ENCODE data around the gene VAC14.
"Not testable (repeated sequence)": the region's sequence is repeated elsewhere in the genome, so short reads cannot be mapped to it uniquely, and the experiment has no call there.

The VAC14 gene

GRCh38 chr16:70675851-70676513 is 125.0 kb downstream of the VAC14 start:
- Mint-ChIP-seq H3K9me3 (no peaks in the 10 kb centered on the region), H3K4me3 (no peak overlapping the region), H3K36me3 (ENCODE audit: low read depth) (peaks cover 10% of the 10 kb centered on the region), H3K27me3 (no peaks in the 10 kb centered on the region), H3K4me1 (ENCODE audit: low read depth) (no peaks in the 10 kb centered on the region), H3K27ac (no peak overlapping the region)
- intact Hi-C loops (cut with micrococcal nuclease), result no loop called here

GRCh38 chr16:70674221-70675014 is 126.5 kb downstream of the VAC14 start:
- no peaks in the 10 kb centered on the region for H3K27me3 Mint-ChIP-seq
- intact Hi-C loops (cut with micrococcal nuclease), result no loop called here
- no peak overlapping the region for H3K4me3 Mint-ChIP-seq
- H3K36me3 Mint-ChIP-seq (ENCODE audit: low read depth), result peaks cover 10% of the 10 kb centered on the region
- H3K27ac Mint-ChIP-seq, result no peak overlapping the region
- H3K4me1 Mint-ChIP-seq (ENCODE audit: low read depth), result no peaks in the 10 kb centered on the region
- no peaks in the 10 kb centered on the region for H3K9me3 Mint-ChIP-seq

GRCh38 chr16:70670938-70671337 is 130.0 kb downstream of the VAC14 start:
- H3K4me1 Mint-ChIP-seq (ENCODE audit: low read depth); H3K9me3 Mint-ChIP-seq; H3K27ac Mint-ChIP-seq; H3K4me3 Mint-ChIP-seq; intact Hi-C loops (cut with micrococcal nuclease); H3K27me3 Mint-ChIP-seq: not testable (repeated sequence)
- peaks cover 14% of the 10 kb centered on the region for H3K36me3 Mint-ChIP-seq (ENCODE audit: low read depth)

- Mint-ChIP-seq H3K9me3 (no peaks in the 10 kb centered on the region), H3K27ac (no peak overlapping the region), H3K27me3 (no peaks in the 10 kb centered on the region), H3K4me1 (ENCODE audit: low read depth) (no peaks in the 10 kb centered on the region), H3K36me3 (ENCODE audit: low read depth) (peaks cover 21% of the 10 kb centered on the region), H3K4me3 (no peak overlapping the region)
- intact Hi-C loops (cut with micrococcal nuclease), result no loop called here
These were observed 130.8 kb downstream of the VAC14 start for GRCh38 chr16:70670175-70670574.

GRCh38 chr16:70665806-70666735 is 134.9 kb downstream of the VAC14 start:
- H3K27ac Mint-ChIP-seq, result no peak overlapping the region
- no peak overlapping the region for H3K4me3 Mint-ChIP-seq
- no peaks in the 10 kb centered on the region for H3K27me3 Mint-ChIP-seq
- peaks cover 33% of the 10 kb centered on the region for H3K36me3 Mint-ChIP-seq (ENCODE audit: low read depth)
- intact Hi-C loops (cut with micrococcal nuclease), result no loop called here
- no peaks in the 10 kb centered on the region for H3K4me1 Mint-ChIP-seq (ENCODE audit: low read depth)
- H3K9me3 Mint-ChIP-seq, result no peaks in the 10 kb centered on the region

GRCh38 chr16:70665113-70665694 is 135.8 kb downstream of the VAC14 start:
- no peak overlapping the region for H3K27ac Mint-ChIP-seq
- H3K36me3 Mint-ChIP-seq (ENCODE audit: low read depth), result peaks cover 33% of the 10 kb centered on the region
- no peak overlapping the region for H3K4me3 Mint-ChIP-seq
- no peaks in the 10 kb centered on the region for H3K4me1 Mint-ChIP-seq (ENCODE audit: low read depth)
- intact Hi-C loops (cut with micrococcal nuclease), result no loop called here
- no peaks in the 10 kb centered on the region for H3K9me3 Mint-ChIP-seq
- H3K27me3 Mint-ChIP-seq, result no peaks in the 10 kb centered on the region

GRCh38 chr16:70664325-70665112 is 136.4 kb downstream of the VAC14 start:
- H3K36me3 Mint-ChIP-seq (ENCODE audit: low read depth), result peaks cover 33% of the 10 kb centered on the region
- intact Hi-C loops (cut with micrococcal nuclease), result no loop called here
- H3K27me3 Mint-ChIP-seq, result no peaks in the 10 kb centered on the region
- H3K4me1 Mint-ChIP-seq (ENCODE audit: low read depth), result no peaks in the 10 kb centered on the region
- no peak overlapping the region for H3K4me3 Mint-ChIP-seq
- H3K27ac Mint-ChIP-seq, result no peak overlapping the region
- H3K9me3 Mint-ChIP-seq, result no peaks in the 10 kb centered on the region

GRCh38 chr16:70663524-70664324 is 137.2 kb downstream of the VAC14 start:
- Mint-ChIP-seq H3K4me1 (ENCODE audit: low read depth) (no peaks in the 10 kb centered on the region), H3K36me3 (ENCODE audit: low read depth) (peaks cover 33% of the 10 kb centered on the region), H3K4me3 (no peak overlapping the region), H3K9me3 (no peaks in the 10 kb centered on the region), H3K27ac (no peak overlapping the region), H3K27me3 (no peaks in the 10 kb centered on the region)
- intact Hi-C loops (cut with micrococcal nuclease), result no loop called here

- Mint-ChIP-seq H3K4me1 (ENCODE audit: low read depth) (no peaks in the 10 kb centered on the region), H3K27me3 (no peaks in the 10 kb centered on the region), H3K36me3 (ENCODE audit: low read depth) (peaks cover 33% of the 10 kb centered on the region), H3K9me3 (no peaks in the 10 kb centered on the region), H3K27ac (no peak overlapping the region), H3K4me3 (no peak overlapping the region)
- intact Hi-C loops (cut with micrococcal nuclease), result no loop called here
These were observed 137.9 kb downstream of the VAC14 start for GRCh38 chr16:70662991-70663523.

GRCh38 chr16:70661918-70662641 is 138.9 kb downstream of the VAC14 start:
- H3K4me1 Mint-ChIP-seq (ENCODE audit: low read depth), result no peaks in the 10 kb centered on the region
- H3K27ac Mint-ChIP-seq, result no peak overlapping the region
- H3K27me3 Mint-ChIP-seq, result no peaks in the 10 kb centered on the region
- intact Hi-C loops (cut with micrococcal nuclease), result no loop called here
- peaks cover 33% of the 10 kb centered on the region for H3K36me3 Mint-ChIP-seq (ENCODE audit: low read depth)
- H3K4me3 Mint-ChIP-seq, result no peak overlapping the region
- H3K9me3 Mint-ChIP-seq, result no peaks in the 10 kb centered on the region

- H3K9me3 Mint-ChIP-seq, result no peaks in the 10 kb centered on the region
- no peak overlapping the region for H3K4me3 Mint-ChIP-seq
- H3K27me3 Mint-ChIP-seq, result no peaks in the 10 kb centered on the region
- H3K4me1 Mint-ChIP-seq (ENCODE audit: low read depth), result no peaks in the 10 kb centered on the region
- peaks cover 33% of the 10 kb centered on the region for H3K36me3 Mint-ChIP-seq (ENCODE audit: low read depth)
- H3K27ac Mint-ChIP-seq, result no peak overlapping the region
- intact Hi-C loops (cut with micrococcal nuclease), result no loop called here
These were observed 139.4 kb downstream of the VAC14 start for GRCh38 chr16:70661534-70661917.
